Activated naive CD4-positive, alpha-beta T cell treated with anti-CD3 and anti-CD28 coated beads, Interleukin-2, amount 10 ng/mL, durations not matched to agents 7 days and 5 days (primary cell): Measurements from ENCODE around the gene SGCA.

Experiments
- CTCF ChIA-PET: fragments of 350-600 bp; sonication (Branson Sonifier 250); formaldehyde crosslinking; loops from one replicate; lab custom pipeline; 2021; ENCODE audit warnings: antibody characterized with exemption; lab: Charles Lee
- DNase-seq: peaks from one replicate; pipeline ENCODE4 v3.0.0-alpha.2; 2020
- H3K27ac Mint-ChIP-seq: one replicate; pipeline ENCODE4 v1.8.0; 2021; ENCODE audit warnings: mild to moderate bottlenecking, moderate library complexity, mixed read lengths
- H3K27me3 Mint-ChIP-seq: one replicate; pipeline ENCODE4 v1.8.0; 2021; ENCODE audit warnings: mild to moderate bottlenecking, mixed read lengths
- H3K36me3 Mint-ChIP-seq: one replicate; pipeline ENCODE4 v1.8.0; 2021; ENCODE audit warnings: mixed read lengths
- H3K4me1 Mint-ChIP-seq: one replicate; pipeline ENCODE4 v1.8.0; 2021; ENCODE audit warnings: mixed read lengths
- H3K4me3 Mint-ChIP-seq: one replicate; pipeline ENCODE4 v1.8.0; 2021; ENCODE audit warnings: mild to moderate bottlenecking, moderate library complexity, mixed read lengths
- H3K9me3 Mint-ChIP-seq: one replicate; pipeline ENCODE4 v1.8.0; 2021; ENCODE audit warnings: mixed read lengths

SGCA gene

DNA sequence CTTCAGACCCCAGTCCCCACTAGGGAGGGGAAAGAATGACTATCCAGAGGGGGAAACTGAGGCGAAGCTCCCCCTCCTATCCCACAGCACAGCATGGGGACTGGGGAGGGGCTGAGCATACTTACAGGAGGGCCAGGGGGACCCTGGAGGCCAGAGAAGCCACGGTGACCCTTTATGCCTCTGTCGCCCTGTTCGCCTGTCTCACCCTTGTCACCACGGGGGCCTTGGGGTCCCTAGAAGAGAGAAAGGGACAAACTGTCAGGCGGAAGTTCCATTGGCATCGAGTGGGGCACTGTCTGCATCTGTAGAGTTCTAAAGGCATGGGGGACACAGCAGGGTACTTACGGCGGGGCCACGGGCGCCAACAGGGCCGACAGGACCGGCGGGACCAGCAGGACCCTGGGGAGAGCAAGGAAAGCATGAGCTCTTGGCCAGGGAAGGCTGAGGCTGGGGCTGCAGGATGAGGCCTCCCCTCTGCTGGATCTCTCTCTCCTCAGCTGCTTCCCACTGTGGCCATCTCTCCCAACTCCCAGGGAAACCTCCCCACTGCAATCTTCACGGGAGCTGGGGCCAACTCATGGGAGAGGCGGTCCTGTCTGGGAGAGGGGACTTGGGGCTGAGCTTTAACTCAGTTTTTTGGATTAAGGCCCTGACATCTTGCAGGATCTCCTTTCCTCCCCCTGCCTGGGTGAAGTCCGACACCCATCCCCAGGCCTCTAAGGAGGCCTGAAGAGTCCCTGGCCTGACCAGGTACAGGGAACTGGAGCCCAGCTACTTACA, 22.1 kb downstream of the SGCA start:
- DNase-seq: no peak
- Mint-ChIP-seq H3K27ac (no peak overlapping the region), H3K36me3 (no peaks in the 10 kb centered on the region), H3K9me3 (no peaks in the 10 kb centered on the region), H3K4me3 (no peak overlapping the region), H3K4me1 (peaks cover 19% of the 10 kb centered on the region), H3K27me3 (peaks cover 72% of the 10 kb centered on the region)
- CTCF ChIA-PET: interaction anchor here (1.0 to 1.4 kb wide), 4 partner anchors 9 to 110 kb away, joined by 3 to 5 read pairs (median 4); no protein-coding TSS in a partner anchor

DNA sequence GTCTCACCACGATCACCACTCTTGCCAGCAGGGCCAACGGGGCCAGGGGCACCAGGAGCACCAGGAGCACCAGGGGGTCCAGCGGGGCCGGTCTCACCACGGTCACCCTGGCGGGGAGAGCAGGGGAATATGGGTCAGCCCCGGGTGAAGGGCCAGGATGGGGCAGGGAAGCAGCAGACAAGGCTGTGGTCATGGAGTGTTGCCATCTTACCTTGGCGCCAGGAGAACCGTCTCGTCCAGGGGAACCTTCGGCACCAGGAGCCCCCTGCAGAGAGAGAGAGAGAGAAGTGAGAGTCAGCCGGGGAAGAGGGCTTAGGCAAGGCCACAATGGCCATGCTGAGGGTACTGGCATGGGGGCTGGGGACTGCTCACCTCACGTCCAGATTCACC, 22.7 kb downstream of the SGCA start:
- Mint-ChIP-seq H3K27me3 (peaks cover 71% of the 10 kb centered on the region), H3K4me3 (no peak overlapping the region), H3K9me3 (no peaks in the 10 kb centered on the region), H3K36me3 (no peaks in the 10 kb centered on the region), H3K27ac (peak overlapping the region; percentile 34), H3K4me1 (peaks cover 13% of the 10 kb centered on the region)
- no peak for DNase-seq
- CTCF ChIA-PET: interaction anchor here (1.0 to 1.4 kb wide), 3 partner anchors 8 to 110 kb away, joined by 3 to 5 read pairs (median 5); no protein-coding TSS in a partner anchor

DNA sequence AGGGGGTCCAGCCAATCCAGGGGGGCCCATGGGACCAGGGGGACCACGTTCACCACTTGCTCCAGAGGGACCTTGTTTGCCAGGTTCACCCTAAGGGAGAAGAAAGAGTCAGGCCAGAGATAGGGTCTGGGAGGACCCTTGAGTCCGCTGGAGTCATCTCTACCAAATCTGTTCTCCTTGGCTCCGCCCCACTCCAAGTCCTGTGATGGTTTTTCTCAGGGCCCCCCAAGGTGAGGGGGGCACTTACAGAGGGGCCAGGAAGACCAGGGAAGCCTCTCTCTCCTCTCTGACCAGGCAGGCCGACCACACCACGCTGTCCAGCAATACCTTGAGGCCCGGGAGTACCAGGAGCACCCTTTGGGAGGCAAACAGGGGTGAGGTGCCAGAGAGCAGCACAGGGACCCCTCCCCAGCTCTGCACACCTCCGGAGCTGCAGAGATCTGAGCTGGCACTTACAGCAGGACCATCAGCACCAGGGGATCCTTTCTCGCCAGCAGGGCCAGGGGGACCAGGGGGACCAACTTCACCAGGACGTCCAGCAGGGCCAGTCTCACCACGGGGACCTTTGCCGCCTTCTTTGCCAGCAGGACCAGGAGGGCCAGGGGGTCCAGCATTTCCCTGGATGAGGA, 23.2 kb downstream of the SGCA start:
- no peak overlapping the region for H3K4me3 Mint-ChIP-seq
- DNase-seq: no peak
- CTCF ChIA-PET: interaction anchor here (0.8 to 1.1 kb wide), 3 partner anchors 8 to 109 kb away, joined by 3 to 5 read pairs (median 3); no protein-coding TSS in a partner anchor
- H3K27ac Mint-ChIP-seq: peak overlapping the region; percentile 11
- no peaks in the 10 kb centered on the region for H3K36me3 Mint-ChIP-seq
- peaks cover 72% of the 10 kb centered on the region for H3K27me3 Mint-ChIP-seq
- H3K9me3 Mint-ChIP-seq: no peaks in the 10 kb centered on the region
- peaks cover 8% of the 10 kb centered on the region for H3K4me1 Mint-ChIP-seq

DNA sequence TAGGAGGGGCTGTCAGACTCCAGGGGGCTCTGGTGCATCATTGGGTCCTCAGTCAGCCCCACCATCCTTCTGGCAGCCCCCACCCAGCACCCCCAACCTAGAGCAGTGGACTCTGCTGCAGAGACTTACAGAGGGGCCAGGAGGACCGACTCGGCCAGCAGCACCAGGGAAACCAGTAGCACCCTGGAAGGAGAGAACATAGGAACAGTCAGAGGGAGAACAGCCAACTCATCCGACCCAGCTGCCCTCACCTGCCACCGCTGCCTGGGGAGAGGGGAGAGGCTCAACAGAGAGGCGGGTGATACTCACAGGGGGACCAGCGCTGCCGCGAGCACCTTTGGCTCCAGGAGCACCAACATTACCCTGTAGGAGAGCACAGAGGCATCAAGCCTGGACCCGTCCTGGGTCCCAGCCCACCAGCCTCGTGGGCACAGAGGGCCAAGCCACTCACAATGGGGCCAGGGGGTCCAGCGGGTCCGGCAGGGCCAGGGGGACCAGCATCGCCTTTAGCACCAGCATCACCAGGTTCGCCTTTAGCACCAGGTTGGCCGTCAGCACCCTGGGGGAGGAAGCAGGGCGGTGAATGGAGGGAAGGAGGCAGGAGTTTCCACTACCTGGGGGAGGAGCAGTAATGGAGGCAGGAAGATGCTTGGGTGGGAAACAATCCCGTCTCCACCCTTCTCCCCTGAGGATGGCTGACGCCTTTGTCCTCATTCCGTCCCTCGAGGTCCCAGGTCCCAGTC, 23.9 kb downstream of the SGCA start:
- H3K36me3 Mint-ChIP-seq: no peaks in the 10 kb centered on the region
- peaks cover 2% of the 10 kb centered on the region for H3K4me1 Mint-ChIP-seq
- CTCF ChIA-PET: interaction anchor here (0.8 to 1.6 kb wide), 2 partner anchors 11 to 12 kb away, joined by 3 to 4 read pairs; no protein-coding TSS in a partner anchor
- H3K27me3 Mint-ChIP-seq: peaks cover 74% of the 10 kb centered on the region
- no peak overlapping the region for H3K4me3 Mint-ChIP-seq
- H3K27ac Mint-ChIP-seq: no peak overlapping the region
- no peak for DNase-seq
- no peaks in the 10 kb centered on the region for H3K9me3 Mint-ChIP-seq

DNA sequence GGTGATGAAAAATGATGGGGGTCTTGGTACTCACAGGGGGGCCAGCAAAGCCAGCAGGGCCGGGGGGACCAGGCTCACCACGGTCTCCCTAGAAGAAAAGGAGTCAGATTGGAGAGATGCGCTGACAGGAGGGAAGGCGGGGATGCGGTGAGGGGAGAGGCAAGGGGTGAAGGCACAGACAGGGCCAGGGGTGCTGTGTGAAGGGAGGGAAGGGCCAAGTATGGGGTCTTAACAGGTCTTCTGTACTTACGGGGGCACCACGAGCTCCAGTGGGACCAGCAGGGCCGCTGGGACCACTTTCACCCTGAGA, 24.4 kb downstream of the SGCA start:
- no peaks in the 10 kb centered on the region for H3K9me3 Mint-ChIP-seq
- CTCF ChIA-PET: interaction anchor here (1.5 to 1.6 kb wide), 2 partner anchors 10 to 21 kb away, joined by 4 read pairs; no protein-coding TSS in a partner anchor
- peaks cover 72% of the 10 kb centered on the region for H3K27me3 Mint-ChIP-seq
- DNase-seq: no peak
- no peaks in the 10 kb centered on the region for H3K4me1 Mint-ChIP-seq
- H3K36me3 Mint-ChIP-seq: no peaks in the 10 kb centered on the region
- H3K27ac Mint-ChIP-seq: no peak overlapping the region
- H3K4me3 Mint-ChIP-seq: no peak overlapping the region

DNA sequence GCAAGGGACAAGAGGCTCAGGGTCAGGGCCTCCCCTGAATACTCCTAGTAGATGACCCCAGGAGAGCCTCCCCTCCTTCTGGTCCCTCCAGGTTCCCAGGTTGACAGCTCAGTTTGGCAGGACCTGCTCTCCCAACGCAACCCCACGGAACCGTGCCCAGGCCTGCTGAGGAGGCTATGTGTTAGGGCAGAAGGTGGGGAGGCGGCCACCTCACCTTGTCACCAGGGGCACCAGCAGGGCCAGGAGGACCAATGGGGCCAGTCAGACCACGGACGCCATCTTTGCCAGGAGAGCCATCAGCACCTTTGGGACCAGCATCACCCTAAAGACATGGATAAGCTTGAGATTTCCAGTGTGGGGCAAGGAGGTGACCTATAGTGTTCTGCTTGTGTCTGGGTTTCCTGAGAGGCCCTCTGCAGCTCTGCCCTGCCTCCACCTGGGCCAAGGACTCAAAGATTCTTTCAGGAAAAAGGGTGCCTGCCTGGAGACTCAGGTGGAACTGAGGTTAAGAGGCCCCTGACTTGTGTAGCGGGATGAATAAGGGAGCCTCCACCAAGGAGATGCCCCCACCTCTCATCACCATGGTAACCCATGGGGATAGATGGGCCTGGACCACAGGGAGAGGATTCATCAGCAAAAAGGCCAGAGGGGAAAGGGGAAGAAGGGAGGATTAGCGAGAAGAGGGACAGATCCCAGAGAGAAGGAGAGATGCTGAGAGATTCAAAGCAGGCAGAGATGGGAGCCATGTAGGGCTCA, 25.0 kb downstream of the SGCA start:
- Mint-ChIP-seq H3K36me3 (no peaks in the 10 kb centered on the region), H3K4me1 (no peaks in the 10 kb centered on the region), H3K27ac (no peak overlapping the region), H3K9me3 (no peaks in the 10 kb centered on the region), H3K4me3 (no peak overlapping the region), H3K27me3 (peaks cover 73% of the 10 kb centered on the region)
- CTCF ChIA-PET: interaction anchor here (1.5 to 1.6 kb wide), 2 partner anchors 10 to 21 kb away, joined by 4 read pairs; no protein-coding TSS in a partner anchor
- no peak for DNase-seq

DNA sequence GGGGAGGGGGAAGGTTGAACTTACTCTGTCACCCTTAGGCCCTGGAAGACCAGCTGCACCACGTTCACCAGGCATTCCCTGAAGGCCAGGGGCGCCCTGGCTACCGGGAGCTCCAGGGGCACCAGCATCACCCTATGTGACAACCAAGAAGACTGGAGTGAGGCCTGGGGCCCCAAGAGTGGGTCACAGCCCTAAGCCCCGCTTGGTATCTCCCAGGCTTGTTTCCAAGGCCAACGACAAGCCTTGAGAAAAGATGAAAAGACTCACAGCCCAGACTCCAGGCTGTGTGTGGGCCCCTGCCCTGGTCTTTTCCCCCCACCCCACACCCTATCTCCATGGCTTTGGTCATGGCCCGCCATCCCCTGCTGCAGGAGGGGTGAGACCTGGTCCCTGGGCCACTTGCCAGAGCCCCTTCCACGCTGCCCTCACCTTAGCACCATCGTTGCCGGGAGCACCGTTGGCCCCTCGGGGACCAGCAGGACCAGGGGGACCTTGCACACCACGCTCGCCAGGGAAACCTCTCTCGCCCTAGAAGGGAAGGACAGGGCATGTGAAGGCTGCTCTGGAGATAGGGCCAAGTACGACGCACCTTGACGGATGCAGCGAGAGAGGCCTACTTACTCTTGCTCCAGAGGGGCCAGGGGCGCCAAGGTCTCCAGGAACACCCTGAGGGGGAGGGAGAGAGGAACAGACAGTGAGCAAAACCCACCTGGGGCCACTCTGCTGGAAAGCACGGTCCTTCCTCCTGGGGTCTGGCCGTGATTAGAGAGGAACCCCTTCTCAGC, 25.7 kb downstream of the SGCA start:
- peaks cover 74% of the 10 kb centered on the region for H3K27me3 Mint-ChIP-seq
- CTCF ChIA-PET: interaction anchor here (1.5 to 1.6 kb wide), 2 partner anchors 9 to 22 kb away, joined by 4 read pairs; no protein-coding TSS in a partner anchor
- H3K36me3 Mint-ChIP-seq: no peaks in the 10 kb centered on the region
- no peaks in the 10 kb centered on the region for H3K9me3 Mint-ChIP-seq
- no peaks in the 10 kb centered on the region for H3K4me1 Mint-ChIP-seq
- no peak for DNase-seq
- no peak overlapping the region for H3K4me3 Mint-ChIP-seq
- no peak overlapping the region for H3K27ac Mint-ChIP-seq

DNA sequence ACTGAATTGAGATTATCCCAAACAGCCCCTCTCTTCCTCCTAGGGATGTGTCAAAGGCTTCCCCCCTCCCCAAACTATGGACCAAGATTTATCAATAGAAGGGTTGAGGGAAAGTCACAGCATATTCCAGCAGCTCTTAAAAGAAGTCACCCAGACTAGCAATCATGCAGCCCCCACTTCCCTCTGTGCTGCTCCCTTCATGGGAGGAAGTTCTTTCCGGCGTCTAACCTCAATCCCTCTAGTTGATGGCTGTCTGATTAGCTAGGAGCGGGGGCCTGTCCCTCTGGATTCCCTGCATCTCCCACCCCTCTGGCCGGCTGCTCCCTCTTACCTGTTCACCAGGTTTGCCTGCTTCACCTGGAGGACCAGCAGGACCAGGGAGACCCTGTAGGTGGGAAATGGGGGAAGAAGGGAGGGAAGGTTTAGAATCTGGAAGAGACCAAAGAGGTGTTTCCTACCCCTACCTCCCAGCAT, 26.4 kb downstream of the SGCA start:
- Mint-ChIP-seq H3K9me3 (no peaks in the 10 kb centered on the region), H3K4me3 (no peak overlapping the region), H3K27ac (no peak overlapping the region), H3K36me3 (no peaks in the 10 kb centered on the region), H3K4me1 (no peaks in the 10 kb centered on the region), H3K27me3 (peaks cover 78% of the 10 kb centered on the region)
- no peak for DNase-seq
- CTCF ChIA-PET: interaction anchor here (0.6 kb wide), 1 partner anchor 23 kb away, joined by 3 read pairs; no protein-coding TSS in a partner anchor

DNA sequence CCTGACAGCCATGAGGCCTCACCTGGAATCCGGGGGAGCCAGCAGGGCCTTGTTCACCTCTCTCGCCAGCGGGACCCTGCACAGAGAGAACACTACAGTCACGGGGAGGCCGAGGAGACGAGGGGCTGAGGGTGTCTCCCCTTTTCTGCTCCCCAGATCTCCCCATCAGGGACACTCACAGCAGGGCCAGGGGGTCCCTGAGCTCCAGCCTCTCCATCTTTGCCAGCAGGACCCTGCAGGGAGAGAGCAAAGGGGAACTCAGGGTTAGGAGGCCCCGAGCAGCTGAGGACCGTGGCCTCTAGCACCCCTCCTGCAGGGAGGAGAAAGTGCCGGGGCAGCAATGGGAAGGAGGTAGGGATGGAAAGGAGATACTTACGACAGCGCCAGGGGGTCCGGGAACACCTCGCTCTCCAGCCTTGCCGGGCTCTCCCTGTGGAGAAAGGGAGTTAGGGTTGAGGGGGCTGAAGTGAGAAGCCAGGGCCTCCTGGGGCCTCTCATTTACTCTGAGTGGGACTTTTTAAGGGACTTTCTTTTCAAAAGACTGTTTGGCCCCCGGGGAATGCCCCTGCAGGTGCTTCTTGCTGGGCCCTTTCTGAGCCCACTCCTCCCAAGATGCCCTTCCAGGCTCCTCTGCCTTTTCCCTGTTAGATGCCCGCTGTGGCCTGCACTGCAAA, 26.9 kb downstream of the SGCA start:
- Mint-ChIP-seq H3K27me3 (peaks cover 78% of the 10 kb centered on the region), H3K4me3 (no peak overlapping the region), H3K36me3 (no peaks in the 10 kb centered on the region), H3K27ac (no peak overlapping the region), H3K9me3 (no peaks in the 10 kb centered on the region), H3K4me1 (no peaks in the 10 kb centered on the region)
- DNase-seq: no peak
- CTCF ChIA-PET: interaction anchor here (0.6 kb wide), 2 partner anchors 23 to 182 kb away, joined by 3 to 4 read pairs; no protein-coding TSS in a partner anchor

DNA sequence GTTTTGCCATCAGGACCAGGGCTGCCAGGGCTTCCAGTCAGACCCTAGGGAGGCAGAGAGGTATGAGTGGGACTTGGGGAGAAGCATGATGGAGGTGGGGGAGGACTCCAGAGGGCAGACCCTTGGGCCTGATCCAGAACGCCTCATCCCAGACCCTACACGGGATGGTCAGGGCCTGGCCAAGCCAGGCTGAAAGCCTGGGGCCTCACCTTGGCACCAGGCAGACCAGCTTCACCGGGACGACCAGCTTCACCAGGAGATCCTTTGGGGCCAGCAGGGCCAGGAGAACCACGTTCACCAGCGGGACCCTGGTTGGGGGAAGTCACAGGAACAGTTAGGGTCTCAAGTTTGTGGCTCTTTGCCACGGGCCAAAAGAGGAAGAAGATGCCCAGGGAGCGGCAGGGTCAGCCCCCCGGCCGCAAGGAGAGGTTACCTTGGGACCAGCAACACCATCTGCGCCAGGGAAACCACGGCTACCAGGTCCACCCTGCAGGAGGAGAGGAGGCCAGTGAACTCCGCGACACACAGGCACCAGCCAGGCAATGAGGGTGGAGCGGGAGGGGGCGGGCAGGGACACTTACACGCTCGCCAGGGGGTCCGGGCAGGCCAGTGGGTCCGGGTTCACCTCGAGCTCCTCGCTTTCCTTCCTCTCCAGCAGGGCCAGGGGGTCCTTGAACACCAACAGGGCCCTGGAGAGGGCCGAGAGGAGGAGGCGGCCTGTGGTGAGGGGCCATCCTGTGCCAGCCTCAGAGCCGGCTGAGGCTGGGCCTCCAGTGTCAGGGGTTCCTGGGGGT, 28.5 kb downstream of the SGCA start:
- DNase-seq: no peak
- Mint-ChIP-seq H3K4me1 (peaks cover 7% of the 10 kb centered on the region), H3K27ac (no peak overlapping the region), H3K9me3 (no peaks in the 10 kb centered on the region), H3K36me3 (no peaks in the 10 kb centered on the region), H3K27me3 (peaks cover 77% of the 10 kb centered on the region), H3K4me3 (no peak overlapping the region)
- CTCF ChIA-PET: interaction anchor here (5.7 kb wide), 1 partner anchor 24 kb away, joined by 100 read pairs; no protein-coding TSS in a partner anchor

DNA sequence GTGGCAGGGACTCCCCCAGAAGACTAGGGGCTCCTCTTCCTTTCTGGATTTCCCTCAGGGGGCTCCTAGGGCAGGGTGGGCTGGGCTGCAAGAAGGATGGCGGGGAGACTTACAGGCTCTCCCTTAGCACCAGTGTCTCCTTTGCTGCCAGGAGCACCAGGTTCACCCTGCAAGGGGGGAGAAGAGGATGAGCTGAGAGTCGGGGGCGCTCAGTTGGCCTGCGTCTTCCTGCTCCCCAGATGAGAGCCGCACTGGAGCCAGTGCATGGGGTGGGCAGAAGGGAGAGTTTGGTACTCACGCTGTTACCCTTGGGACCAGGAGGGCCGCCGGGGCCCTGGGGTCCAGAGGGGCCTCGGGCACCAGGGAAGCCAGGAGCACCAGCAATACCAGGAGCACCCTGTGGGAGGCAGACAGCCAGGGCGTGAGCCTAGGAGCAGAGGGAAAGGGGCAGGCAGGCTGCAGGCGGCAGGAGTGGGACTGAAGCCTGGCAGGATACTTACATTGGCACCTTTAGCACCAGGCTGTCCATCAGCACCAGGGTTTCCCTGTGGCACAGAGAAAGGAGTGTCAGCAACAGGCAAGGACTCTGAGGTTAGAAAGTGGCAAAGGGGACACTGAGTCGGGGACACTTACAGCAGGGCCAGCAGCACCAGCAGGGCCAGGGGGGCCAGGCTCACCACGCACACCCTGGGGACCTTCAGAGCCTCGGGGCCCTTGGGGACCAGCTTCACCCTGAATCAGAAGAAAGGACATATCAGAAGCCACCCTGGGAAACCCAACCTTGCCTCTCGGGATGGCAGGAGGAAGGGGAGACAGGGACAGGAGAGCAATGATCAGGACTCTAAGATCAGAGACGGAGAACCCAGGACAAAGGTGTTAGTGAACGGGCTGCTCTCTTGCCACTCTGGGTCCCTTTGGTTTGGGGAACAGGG, 29.4 kb downstream of the SGCA start:
- Mint-ChIP-seq H3K4me1 (peaks cover 12% of the 10 kb centered on the region), H3K9me3 (no peaks in the 10 kb centered on the region), H3K36me3 (no peaks in the 10 kb centered on the region), H3K4me3 (no peak overlapping the region), H3K27me3 (peaks cover 78% of the 10 kb centered on the region), H3K27ac (no peak overlapping the region)
- CTCF ChIA-PET: interaction anchor here (3.2 to 5.7 kb wide), 2 partner anchors 25 to 101 kb away, joined by 29 to 100 read pairs; no protein-coding TSS in a partner anchor
- no peak for DNase-seq
